ENCODE results near the gene RYR3. TPM values are rescaled to one million over a fixed set of nuclear protein-coding genes. Genes with fewer than 3 reads are reported as not detected.

Gene RYR3
- total and polyA plus RNA-seq, 2 of the 13 experiments (the other 11 are each of a cell fraction or from before 2014, with no cell fraction given) = not detected

DNA sequence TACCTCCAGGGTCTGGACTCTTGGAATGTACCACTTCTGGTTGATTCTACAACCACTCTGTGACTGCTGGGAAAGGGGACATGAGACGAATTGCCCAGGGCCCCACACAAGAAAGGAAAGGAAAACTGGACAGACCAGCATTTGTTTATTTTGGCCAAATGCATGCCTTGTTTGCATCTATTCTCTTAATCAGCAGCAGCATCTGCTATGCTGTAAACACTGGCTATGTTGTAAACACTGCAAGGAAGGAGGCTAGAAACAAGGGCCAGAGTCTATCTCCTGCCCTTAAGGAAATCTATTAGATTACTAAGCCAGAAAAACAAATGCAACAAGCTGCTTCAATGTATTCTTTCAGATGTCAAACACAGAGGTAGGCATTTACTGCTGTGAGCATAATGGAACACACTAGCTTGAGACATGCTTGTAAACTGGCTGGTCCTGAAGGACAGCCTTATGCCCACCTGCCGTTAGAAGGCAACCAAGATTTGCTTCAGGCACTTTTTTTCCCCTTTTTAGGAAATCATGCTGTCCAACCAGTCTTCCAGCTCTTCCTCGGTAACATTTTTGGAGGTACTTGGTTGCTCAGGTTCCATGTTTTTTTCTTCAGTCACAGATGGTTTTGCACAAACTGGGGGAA lies 555.5 kb downstream of the RYR3 start (continued):
- TF ChIP-seq, protein P1, sequence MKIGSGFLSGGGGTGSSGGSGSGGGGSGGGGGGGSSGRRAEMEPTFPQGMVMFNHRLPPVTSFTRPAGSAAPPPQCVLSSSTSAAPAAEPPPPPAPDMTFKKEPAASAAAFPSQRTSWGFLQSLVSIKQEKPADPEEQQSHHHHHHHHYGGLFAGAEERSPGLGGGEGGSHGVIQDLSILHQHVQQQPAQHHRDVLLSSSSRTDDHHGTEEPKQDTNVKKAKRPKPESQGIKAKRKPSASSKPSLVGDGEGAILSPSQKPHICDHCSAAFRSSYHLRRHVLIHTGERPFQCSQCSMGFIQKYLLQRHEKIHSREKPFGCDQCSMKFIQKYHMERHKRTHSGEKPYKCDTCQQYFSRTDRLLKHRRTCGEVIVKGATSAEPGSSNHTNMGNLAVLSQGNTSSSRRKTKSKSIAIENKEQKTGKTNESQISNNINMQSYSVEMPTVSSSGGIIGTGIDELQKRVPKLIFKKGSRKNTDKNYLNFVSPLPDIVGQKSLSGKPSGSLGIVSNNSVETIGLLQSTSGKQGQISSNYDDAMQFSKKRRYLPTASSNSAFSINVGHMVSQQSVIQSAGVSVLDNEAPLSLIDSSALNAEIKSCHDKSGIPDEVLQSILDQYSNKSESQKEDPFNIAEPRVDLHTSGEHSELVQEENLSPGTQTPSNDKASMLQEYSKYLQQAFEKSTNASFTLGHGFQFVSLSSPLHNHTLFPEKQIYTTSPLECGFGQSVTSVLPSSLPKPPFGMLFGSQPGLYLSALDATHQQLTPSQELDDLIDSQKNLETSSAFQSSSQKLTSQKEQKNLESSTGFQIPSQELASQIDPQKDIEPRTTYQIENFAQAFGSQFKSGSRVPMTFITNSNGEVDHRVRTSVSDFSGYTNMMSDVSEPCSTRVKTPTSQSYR (CRISPR knock-in tag; IDR thresholded peaks at IDR 0.05; ENCODE audit: borderline replicate concordance) = no peak

DNA sequence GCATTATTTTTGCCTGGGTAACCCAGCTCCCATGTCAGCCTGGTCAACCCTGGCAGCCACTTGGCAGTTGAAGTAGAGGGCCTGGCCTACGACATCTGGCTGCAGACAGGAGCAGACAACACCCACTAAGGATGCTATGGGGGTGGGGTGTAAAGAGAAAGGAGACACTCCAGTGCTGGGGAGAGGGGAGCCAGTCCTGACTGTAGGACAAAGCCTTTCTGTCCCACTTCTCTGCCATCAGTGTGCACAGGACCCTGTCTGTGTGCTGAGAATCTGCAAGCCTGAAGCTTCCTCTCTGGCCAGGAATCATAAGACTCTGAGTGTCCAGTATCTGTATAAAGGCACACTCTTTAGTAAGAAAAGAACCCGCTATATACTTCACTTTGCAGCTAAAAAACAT lies 561.2 kb downstream of the RYR3 start:
- H3K27ac ChIP-seq (ENCODE audit: extremely low read length, insufficient read depth, low read length) = no peak overlapping the region
- intact Hi-C loops (cut with micrococcal nuclease; ENCODE audit: unreplicated experiment) = no loop called here
- no peaks in the 10 kb centered on the region for H3K27me3 ChIP-seq (ENCODE audit: control insufficient read depth in 1 of 2, insufficient read depth in 2 of 2, low read length in 2 of 2)
- no peak overlapping the region for H3K4me2 ChIP-seq (ENCODE audit: low read depth, low read length)
- no peaks in the 10 kb centered on the region for H3K9me3 ChIP-seq (ENCODE audit: low read length)
- H3K79me2 ChIP-seq (ENCODE audit: insufficient read depth, low read length) = no peaks in the 10 kb centered on the region
- H4K20me1 ChIP-seq (ENCODE audit: insufficient read depth, low read length) = no peaks in the 10 kb centered on the region
- POLR2A ChIA-PET = no interaction called here
- FAIRE-seq (no peak), ATAC-seq (no peak), DNase-seq (ENCODE audit: low spot score) (no peak)
- BruUV-seq (replicated peaks) = no TSS peak
- TF ChIP-seq, protein P2, sequence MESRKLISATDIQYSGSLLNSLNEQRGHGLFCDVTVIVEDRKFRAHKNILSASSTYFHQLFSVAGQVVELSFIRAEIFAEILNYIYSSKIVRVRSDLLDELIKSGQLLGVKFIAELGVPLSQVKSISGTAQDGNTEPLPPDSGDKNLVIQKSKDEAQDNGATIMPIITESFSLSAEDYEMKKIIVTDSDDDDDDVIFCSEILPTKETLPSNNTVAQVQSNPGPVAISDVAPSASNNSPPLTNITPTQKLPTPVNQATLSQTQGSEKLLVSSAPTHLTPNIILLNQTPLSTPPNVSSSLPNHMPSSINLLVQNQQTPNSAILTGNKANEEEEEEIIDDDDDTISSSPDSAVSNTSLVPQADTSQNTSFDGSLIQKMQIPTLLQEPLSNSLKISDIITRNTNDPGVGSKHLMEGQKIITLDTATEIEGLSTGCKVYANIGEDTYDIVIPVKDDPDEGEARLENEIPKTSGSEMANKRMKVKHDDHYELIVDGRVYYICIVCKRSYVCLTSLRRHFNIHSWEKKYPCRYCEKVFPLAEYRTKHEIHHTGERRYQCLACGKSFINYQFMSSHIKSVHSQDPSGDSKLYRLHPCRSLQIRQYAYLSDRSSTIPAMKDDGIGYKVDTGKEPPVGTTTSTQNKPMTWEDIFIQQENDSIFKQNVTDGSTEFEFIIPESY (CRISPR knock-in tag; IDR thresholded peaks at IDR 0.05) = no peak
- TF ChIP-seq TP53 (CRISPR knock-in tag; conservative IDR thresholded peaks at IDR 0.05) (no peak), ZNF790 (CRISPR knock-in tag; IDR thresholded peaks at IDR 0.05; ENCODE audit: borderline replicate concordance) (no peak)
- TF ChIP-seq, protein P3, sequence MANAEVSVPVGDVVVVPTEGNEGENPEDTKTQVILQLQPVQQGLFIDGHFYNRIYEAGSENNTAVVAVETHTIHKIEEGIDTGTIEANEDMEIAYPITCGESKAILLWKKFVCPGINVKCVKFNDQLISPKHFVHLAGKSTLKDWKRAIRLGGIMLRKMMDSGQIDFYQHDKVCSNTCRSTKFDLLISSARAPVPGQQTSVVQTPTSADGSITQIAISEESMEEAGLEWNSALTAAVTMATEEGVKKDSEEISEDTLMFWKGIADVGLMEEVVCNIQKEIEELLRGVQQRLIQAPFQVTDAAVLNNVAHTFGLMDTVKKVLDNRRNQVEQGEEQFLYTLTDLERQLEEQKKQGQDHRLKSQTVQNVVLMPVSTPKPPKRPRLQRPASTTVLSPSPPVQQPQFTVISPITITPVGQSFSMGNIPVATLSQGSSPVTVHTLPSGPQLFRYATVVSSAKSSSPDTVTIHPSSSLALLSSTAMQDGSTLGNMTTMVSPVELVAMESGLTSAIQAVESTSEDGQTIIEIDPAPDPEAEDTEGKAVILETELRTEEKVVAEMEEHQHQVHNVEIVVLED (CRISPR knock-in tag; IDR thresholded peaks at IDR 0.05; ENCODE audit: borderline replicate concordance) = no peak
- H3K9ac ChIP-seq (ENCODE audit: insufficient read depth, low read depth, low read length) = no peak overlapping the region
- no peaks in the 10 kb centered on the region; a peak in 1 of 5 replicates for H3K36me3 ChIP-seq (replicated peaks in 1 of 2; ENCODE audit: control insufficient read depth in 1 of 2, insufficient read depth in 2 of 2, low read length in 2 of 2)
- H3K4me1 ChIP-seq (ENCODE audit: insufficient read depth, low read length) = no peaks in the 10 kb centered on the region
- no peak overlapping the region for H2AFZ ChIP-seq (ENCODE audit: low read length)
- 92% methylated on average over 2 of the region's 2 CpGs for WGBS (ENCODE audit: low lambda C conversion rate)
- no peak overlapping the region for H3K4me3 ChIP-seq (replicated peaks in 1 of 3; ENCODE audit: insufficient read depth in 1 of 3, low read depth in 2 of 3, low read length in 3 of 3)
- CTCF ChIA-PET (ENCODE audit: low intra/inter-chr PET ratio, low total read pairs) = no interaction called here
- in situ Hi-C loops (cut with HindIII; ENCODE audit: extremely low pct_ligation_motif_present, low pct_unique_long_range_greater_than_20kb) = no loop called here

All from HepG2 (cell line).